GM21381 (cell line): Measurements from ENCODE around the gene SMTN.

Source experiments
- ATAC-seq: cut with Tn5 transposase; IDR thresholded peaks from one replicate; pipeline ENCODE4 v1.9.1; 2021; ENCODE audit warnings: mild to moderate bottlenecking, moderate library complexity; ENCODE audit not compliant: unreplicated experiment

SMTN gene

GRCh38 chr22:31148953-31149627, 68.0 kb downstream of the SMTN start:
- ATAC-seq: no peak

GRCh38 chr22:31150615-31151014, 69.5 kb downstream of the SMTN start:
- ATAC-seq: no peak

- no peak for ATAC-seq
Observed at GRCh38 chr22:31151872-31152271, 70.8 kb downstream of the SMTN start.

GRCh38 chr22:31153357-31153756, 72.2 kb downstream of the SMTN start:
- ATAC-seq: no peak
